NCI-H526 treated with DMSO at 0.1 percent for 48 hours (cell line): Measurements from ENCODE around the gene RHEBL1.

Experiments
- DNase-seq: peaks from one replicate; lab custom pipeline; 2025; lab: John Stamatoyannopoulos, UW

Gene RHEBL1

DNA sequence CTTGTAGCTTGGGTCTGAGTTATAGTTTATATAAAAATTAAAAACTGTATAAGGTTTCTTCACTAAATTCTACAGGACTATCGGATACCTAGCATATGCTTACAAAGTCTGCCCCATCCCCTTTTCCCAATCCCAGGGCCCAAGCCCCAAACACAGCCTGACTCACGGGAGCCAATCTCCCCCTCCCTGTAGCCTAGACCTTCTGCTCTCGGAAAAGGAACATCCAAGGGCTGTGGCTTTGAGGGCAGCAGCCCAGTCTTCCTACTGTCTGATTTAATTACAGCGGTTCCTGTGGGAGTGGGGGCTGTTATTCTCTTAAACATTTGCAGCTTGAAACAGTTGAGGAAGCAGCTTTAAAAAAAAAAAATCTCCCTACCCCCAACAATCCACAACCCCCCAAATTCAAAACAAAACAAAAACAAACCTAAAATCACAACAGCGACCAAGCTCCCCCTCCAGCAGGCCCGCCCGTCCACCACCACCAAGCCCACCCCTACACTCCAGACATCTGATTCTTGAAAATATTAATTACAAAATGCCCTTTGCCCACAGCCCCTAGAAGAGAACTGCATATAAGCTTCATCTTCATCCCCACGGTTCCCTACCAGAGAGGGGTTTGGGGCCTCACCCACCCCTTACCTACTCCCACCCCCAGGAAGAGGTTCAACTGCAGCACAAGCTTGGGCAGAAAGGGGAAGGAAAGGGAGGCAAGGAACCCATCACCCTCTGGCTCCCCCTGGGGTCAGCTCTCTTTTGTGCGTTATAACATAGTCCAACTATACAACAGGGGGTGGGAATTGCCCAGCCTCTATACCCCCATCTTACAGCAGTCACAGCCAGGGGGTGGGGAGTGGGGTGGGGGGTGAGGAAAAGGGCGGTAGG lies 50.1 kb downstream of the RHEBL1 start:
- no peak for DNase-seq

GRCh38 chr12:49019120-49019430 lies 50.7 kb downstream of the RHEBL1 start:
- no peak for DNase-seq

GRCh38 chr12:49018261-49019119 lies 51.3 kb downstream of the RHEBL1 start, which contains the start of gene PRKAG1:
PRKAG1 (minus strand) TSS chr12:49018776; CDS start chr12:49018740, 36 bp downstream.
- DNase-seq: peak; percentile 87

DNA sequence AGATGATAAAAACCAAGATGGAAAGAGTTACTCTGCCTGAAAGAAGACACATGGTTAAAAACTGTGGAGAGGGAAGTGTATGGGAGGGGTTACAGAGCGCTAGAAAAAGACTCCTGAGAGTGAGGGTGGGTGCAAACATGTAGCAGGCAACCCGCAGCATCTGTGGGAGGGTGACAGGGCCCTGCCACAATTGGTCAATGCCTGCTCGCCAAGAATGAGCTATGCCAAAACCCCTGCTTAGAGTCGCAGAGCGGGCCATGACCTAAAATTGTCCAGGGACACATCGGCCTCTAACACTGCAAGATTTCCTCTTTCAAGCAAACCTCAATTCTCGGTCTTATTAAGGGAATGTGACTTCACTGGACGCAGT lies 51.9 kb downstream of the RHEBL1 start:
- no peak for DNase-seq

DNA sequence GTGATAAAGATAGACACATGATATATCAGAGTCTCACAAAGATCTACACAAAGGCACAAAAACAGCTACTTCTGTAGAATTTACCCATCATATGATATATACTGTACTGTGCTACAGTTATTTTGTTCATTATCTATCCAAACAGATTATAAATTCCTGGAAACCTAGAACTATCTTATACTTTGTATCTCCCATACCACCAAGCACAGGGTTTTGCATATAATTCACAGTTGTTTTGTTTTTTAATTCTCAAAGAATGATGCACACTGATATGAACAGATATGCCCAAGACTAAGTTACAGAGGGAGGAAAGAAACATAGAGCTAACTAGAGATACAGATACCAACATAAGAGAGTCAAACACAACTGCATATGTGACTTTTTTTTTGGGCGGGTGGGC lies 54.6 kb downstream of the RHEBL1 start:
- DNase-seq: no peak
